Activated CD4-positive, alpha-beta T cell treated with anti-CD3 and anti-CD28 coated beads for 4 hours (primary cell): Measurements from ENCODE around the gene MCAT.
"Not testable (repeated sequence)": the region's sequence is repeated elsewhere in the genome, so short reads cannot be mapped to it uniquely, and the experiment has no call there.

ENCODE experiments used
- DNase-seq, 2 donors: peaks; one replicate each; pipeline ENCODE4 v3.0.0-alpha.2; 2020

MCAT gene

GRCh38 chr22:43118953-43119458, 24.2 kb downstream of the MCAT start:
- DNase-seq = no peak

GRCh38 chr22:43118024-43118849, 25.0 kb downstream of the MCAT start:
- DNase-seq = no peak

DNA sequence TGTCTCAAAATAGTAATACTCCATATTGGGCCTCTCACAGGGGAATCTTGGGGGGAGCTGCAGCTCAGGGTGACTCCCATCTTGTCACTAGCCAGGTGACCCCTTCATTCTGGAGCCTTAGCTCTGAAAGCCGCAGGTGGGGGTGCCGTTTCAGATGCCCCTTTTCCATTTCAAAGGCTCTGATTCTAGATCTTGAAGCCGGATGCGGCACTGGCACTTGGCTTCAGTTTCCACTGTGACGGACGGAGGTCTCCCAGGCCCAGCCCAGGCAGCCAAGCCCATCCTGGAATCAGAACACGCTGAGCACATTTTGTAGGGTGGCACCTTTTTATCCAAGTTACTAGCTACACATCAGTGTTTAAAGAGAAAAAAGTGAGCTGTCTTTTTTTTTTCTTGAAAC, 26.3 kb downstream of the MCAT start:
- no peak for DNase-seq

DNA sequence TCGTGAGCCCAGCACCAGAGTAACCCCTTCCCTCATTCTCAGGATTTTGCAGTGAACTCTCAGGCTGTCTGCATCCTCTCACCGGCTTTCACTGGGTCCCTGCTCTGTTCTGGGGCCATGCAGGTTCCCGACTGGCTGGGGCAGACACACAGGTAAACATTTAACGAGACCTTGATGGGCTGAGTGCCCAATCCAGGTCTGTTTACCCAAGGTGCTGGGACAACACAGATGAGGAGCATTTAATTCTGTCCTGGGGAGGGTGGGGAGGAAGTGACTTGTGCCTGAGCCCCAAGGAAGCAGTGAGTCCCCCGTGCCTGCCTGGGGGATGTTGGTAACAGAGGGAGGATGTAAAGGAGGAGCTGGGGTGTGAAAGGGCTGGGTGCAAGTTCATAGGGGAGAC, 28.2 kb downstream of the MCAT start:
- no peak for DNase-seq

DNA sequence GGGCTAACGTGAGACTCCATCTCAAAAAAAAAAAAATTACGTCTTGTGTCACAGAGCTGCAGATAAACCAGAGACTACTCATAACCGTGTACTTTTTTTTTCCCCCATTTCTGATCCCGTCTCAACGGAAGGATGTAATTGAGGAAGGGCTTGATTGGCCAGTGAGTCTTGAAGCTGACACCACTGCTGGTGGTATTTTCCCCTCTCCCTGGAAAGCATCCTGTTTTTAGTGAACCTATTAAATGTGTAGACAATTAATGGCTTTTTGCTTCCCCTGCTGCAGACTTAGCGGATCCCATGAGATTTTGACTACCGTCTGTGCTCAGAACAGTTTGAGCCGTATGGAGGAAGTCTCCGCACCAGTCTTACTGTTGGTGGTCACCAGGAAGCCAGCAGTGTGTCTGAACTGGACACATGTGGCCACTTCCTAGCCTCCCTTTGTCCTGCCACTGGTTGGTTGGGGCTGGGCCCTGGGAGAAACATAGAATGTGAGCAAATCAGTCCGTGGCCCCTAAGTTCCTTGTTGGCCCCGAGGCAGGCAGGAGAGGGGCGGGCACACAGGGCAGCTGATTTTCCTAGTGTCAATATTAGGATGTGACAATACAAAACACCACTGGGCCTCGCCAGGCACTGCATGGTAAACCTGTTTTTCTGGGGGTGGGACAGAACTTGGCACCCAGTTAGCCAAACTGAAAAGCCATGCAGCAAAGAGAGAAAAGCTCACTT, 29.5 kb downstream of the MCAT start:
- no peak for DNase-seq

DNA sequence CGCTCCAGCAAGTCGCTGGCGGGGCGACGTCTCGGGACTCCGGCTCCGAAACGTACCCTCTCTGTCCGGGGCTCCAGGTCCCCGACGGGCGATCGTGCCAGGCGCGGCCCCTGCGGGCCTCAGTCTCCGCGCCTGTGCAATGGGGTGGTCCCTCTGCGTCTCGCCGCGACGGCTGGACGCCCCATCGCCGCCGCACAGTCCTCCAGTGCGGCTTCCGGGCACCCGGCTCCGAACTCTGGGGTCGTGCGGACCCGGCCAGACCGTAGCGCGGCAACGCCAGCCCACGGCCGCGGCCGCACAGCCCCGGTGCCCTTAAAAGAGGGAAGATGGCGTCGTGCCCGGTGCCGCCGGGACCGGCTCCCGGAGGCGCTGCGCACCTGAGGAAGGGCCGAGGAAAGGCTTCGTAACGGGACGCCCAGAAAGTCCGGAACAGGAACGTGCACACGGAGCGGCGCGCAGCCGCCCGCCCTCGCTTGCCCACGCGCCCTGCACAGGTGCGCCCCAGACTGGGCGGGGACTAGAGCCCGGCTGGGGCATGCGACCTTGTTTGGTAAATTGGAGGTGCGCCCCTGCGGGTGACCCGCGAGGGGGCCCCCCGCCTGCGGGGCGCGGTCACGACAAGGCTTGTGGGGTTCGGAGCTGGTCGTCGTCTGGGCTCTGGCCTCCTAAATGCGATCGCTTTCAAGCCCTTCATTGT, 32.1 kb downstream of the MCAT start:
- DNase-seq = peak; percentile 51 to 53

GRCh38 chr22:43110444-43110926, 32.7 kb downstream of the MCAT start, which contains the start of gene BIK:
TSS of gene BIK (plus strand) at chr22:43110750. CDS start at chr22:43124023, 13,273 bp downstream.
- DNase-seq = peak; percentile 39 to 49

GRCh38 chr22:43109921-43110443, 33.2 kb downstream of the MCAT start:
- no peak for DNase-seq

DNA sequence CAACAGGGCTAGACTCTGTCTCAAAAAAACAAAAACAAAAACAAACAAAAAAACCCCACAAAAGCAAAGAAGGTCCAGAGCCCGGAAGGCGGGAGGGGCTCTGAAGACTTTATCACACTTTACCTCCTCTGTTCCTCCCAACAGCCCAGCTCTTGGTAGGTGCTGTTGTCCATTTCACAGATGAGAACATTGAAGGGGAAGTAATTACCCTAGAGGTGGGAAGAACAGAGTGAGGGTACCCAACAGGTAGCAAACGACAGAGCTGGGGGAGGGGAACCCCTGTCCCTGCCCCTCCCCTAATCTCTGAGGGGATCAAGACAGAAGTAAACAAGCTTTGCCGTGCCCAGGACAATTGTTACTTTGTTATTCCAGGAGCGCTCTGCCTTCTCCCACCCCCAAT, 33.7 kb downstream of the MCAT start:
- DNase-seq = no peak

- no peak for DNase-seq
These were observed 36.9 kb downstream of the MCAT start for GRCh38 chr22:43106302-43106701.

GRCh38 chr22:43104950-43105349, 38.2 kb downstream of the MCAT start:
- not testable (repeated sequence) for DNase-seq

- peak in 1 of 2 donors; percentile 6 for DNase-seq
These were observed 39.1 kb downstream of the MCAT start for GRCh38 chr22:43104056-43104625.

DNA sequence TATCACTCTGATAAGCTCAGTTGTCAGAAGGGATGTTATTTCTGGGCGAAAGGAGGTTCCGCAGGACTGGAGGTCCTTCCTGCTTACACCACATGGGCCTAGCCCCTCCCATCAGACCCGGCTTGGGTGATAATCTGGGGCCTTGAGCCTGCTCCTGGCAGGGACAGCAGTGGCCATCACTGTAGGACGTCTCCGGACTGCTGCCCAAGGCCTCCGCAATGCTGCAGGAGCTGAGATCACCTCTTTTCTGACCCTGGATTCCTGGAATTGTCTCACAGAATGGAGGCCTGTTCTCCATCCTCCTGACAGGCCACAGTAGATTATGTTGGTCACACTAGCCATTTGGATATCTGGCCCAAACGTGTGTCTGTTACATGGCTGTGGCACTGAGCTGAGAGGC, 41.9 kb downstream of the MCAT start:
- DNase-seq = no peak

- DNase-seq = no peak
These were observed 43.0 kb downstream of the MCAT start for GRCh38 chr22:43100225-43100624.

DNA sequence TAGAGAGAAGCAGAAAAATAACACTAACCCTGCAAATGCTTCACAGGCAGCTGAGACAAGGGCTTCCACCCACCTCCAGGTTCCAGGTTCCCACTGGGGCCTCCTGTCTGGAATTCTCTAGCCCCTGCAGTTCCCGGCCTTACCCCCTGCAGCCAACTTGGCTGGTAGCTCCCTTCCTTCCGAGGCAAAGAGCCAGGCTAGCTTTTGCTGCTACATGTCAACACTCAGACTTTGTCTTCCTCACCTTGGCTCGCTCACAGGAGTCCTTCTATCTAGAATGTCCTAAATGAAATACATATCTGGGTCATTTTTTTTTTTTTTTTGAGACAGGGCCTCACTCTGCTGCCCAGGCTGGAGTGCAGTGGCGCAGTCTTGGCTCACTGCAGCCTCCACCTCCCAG, 44.1 kb downstream of the MCAT start:
- no peak for DNase-seq

GRCh38 chr22:43098356-43098755, 44.8 kb downstream of the MCAT start:
- no peak for DNase-seq

DNA sequence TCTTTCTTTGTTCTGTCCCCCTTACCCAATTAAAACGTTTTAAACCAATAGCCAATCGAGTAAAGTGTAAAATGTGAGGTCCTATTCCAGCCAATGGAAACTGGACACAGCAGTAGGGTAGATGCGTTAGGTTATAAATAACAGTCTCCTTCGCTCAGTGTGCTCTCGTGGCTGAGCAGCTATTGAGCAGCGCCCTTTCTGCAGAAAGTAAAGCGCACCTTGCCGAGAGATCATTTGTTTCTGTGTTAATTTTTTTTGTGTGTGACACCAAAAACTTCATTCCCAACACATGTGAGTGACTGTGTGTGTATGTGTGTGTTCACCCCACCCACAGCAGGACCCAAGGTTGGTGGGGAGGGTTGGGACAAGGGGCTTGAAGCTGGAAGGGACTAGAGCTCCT, 46.8 kb downstream of the MCAT start:
- no peak for DNase-seq

GRCh38 chr22:43094551-43094950, 48.6 kb downstream of the MCAT start:
- DNase-seq = no peak

GRCh38 chr22:43094085-43094484, 49.1 kb downstream of the MCAT start:
- DNase-seq = no peak

GRCh38 chr22:43092085-43092484, 51.1 kb downstream of the MCAT start:
- DNase-seq = no peak

DNA sequence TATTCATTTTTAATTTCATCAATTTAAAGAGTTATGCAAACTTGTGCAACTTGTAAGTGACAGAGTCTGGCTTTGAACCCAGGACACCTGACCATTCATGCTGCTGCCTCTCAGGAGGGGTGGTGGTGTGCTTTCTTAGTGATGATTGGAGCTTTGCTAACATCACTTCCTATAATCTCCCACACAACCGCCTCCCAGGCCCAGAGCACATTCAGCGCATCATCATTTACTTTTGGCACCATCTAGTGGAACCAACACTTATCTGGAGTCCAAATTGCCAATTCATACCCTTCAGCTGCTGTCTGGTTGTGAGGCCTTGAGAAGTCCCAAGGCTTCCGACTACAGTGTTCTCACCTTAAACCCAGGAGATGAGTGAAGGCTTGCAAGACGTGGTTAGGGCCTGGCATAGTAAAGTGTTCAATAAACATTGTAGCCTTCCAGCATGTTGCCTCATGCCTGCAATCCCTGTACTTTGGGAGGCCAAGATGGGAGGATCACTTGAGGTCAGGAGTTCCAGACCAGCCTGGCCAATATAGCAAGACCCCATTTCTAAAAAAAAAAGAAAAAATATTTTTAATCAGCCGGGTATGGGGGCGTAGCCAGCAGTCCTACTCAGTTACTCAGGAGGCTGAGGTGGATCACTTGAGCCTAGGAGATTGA, 52.9 kb downstream of the MCAT start:
- peak; percentile 34 to 37 for DNase-seq
